Activated CD4-positive, alpha-beta T cell treated with anti-CD3 and anti-CD28 coated beads, Interleukin-2, Interleukin-6, amounts not matched to agents 100 ng/mL and 50 ng/mL, durations not matched to agents 16 hours and 8 hours (primary cell): ENCODE measurements around the gene PLEKHA6.

ENCODE experiments used
- DNase-seq: peaks from one replicate; pipeline ENCODE4 v3.0.0-alpha.2; 2020

The PLEKHA6 gene

GRCh38 chr1:204203206-204203767 is 156.4 kb downstream of the PLEKHA6 start:
- DNase-seq, result no peak

- no peak for DNase-seq
These were observed 157.2 kb downstream of the PLEKHA6 start for GRCh38 chr1:204202481-204202880.

GRCh38 chr1:204201348-204202040 is 158.2 kb downstream of the PLEKHA6 start:
- no peak for DNase-seq

GRCh38 chr1:204199579-204199978 is 160.2 kb downstream of the PLEKHA6 start:
- DNase-seq, result no peak

- DNase-seq, result no peak
These were observed 161.1 kb downstream of the PLEKHA6 start for GRCh38 chr1:204198348-204199340.

- DNase-seq, result no peak
These were observed 162.7 kb downstream of the PLEKHA6 start for GRCh38 chr1:204197068-204197467.

GRCh38 chr1:204196068-204196795 is 163.5 kb downstream of the PLEKHA6 start, which contains the start of gene KISS1:
Gene KISS1 (minus strand): TSS chr1:204196491. CDS start chr1:204192876, 3,615 bp downstream.
- DNase-seq, result no peak

GRCh38 chr1:204194771-204195170 is 165.0 kb downstream of the PLEKHA6 start:
- DNase-seq, result no peak

- no peak for DNase-seq
These were observed 165.6 kb downstream of the PLEKHA6 start for GRCh38 chr1:204194080-204194479.

GRCh38 chr1:204192589-204193352 is 167.0 kb downstream of the PLEKHA6 start:
- no peak for DNase-seq

GRCh38 chr1:204192046-204192445 is 167.7 kb downstream of the PLEKHA6 start:
- no peak for DNase-seq

- DNase-seq, result no peak
These were observed 168.3 kb downstream of the PLEKHA6 start for GRCh38 chr1:204191456-204191855.

GRCh38 chr1:204190212-204191211 is 169.2 kb downstream of the PLEKHA6 start:
- peak; percentile 13 for DNase-seq

- no peak for DNase-seq
These were observed 170.6 kb downstream of the PLEKHA6 start for GRCh38 chr1:204188959-204189639.

- no peak for DNase-seq
These were observed 173.1 kb downstream of the PLEKHA6 start for GRCh38 chr1:204186597-204186996.

- DNase-seq, result no peak
These were observed 178.6 kb downstream of the PLEKHA6 start for GRCh38 chr1:204181116-204181515.

- DNase-seq, result no peak
These were observed 179.6 kb downstream of the PLEKHA6 start for GRCh38 chr1:204180133-204180532.

- DNase-seq, result no peak
These were observed 181.0 kb downstream of the PLEKHA6 start for GRCh38 chr1:204178487-204179281.

GRCh38 chr1:204177133-204177532 is 182.6 kb downstream of the PLEKHA6 start:
- no peak for DNase-seq
